Amygdala (tissue), 56 donors: ENCODE measurements around the gene MRPL55.

Source experiments
- DNase-seq, 56 donors: peaks; one replicate each; lab custom pipeline; 2025; lab: John Stamatoyannopoulos, UW

Gene MRPL55

GRCh38 chr1:228074954-228075730 lies 34.0 kb downstream of the MRPL55 start:
- DNase-seq, result no peak

- DNase-seq, result peak in 2 of 56 donors; percentile 17 to 25
Observed at GRCh38 chr1:228073857-228074545, 35.1 kb downstream of the MRPL55 start.

GRCh38 chr1:228073061-228073856 lies 35.8 kb downstream of the MRPL55 start:
- DNase-seq, result no peak

DNA sequence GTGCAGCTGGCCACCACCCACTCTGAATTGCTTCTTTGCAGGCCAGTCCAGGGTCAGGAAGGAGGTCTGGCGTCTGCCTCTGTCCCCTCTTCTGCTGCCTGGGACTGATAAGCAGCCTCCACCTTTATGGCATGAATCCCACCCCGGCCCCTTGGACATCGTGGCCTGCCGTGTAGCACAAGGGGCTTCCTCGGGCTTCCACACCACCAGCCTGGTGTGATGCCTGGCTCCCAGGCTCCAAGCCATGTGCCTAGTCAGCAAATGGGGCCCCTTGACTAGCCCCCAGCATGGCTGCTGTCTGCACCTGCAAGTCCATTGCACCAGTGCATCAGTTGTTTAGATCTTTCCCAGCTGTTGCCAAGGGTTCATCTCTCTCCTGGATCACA lies 36.4 kb downstream of the MRPL55 start:
- no peak for DNase-seq

- DNase-seq, result no peak
Observed at GRCh38 chr1:228071839-228072657, 37.1 kb downstream of the MRPL55 start.

DNA sequence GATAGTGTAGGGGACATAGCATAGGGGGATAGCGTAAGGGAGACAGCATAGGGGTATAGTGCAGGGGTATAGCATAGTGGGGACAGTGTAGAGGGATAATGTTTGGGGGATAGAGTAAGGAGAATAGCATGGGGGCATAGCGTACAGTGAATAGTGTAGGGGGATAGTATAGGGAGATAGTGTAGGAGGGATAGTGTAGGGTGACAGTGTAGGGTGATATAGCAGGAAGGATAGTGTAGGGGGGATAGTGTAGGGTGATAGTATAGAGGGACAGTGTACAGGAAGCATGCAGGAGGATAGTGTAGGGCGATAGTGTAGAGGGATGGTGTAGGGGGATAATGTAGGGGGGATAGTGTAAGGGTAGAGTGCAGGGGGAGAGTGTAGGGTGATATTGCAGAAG lies 38.2 kb downstream of the MRPL55 start:
- DNase-seq, result no peak

DNA sequence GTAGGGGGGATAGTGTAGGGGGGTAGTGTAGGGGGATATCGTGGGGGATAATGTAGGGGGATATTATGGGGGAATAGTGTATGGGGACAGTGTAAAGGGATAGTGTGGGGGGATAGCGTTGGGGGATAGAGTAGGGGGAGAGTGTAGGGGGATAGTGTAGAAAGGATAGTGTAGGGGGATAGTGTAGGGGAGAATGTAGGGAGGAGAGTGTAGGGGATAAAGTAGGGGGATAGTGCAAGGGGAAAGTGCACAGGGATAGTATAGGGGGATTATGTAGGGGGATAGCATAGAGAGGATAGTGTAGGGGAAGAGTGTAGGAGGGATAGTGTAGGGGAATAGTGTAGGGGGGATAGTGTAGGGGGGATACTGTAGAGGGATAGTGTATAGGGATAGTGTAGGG lies 38.9 kb downstream of the MRPL55 start:
- DNase-seq, result no peak

DNA sequence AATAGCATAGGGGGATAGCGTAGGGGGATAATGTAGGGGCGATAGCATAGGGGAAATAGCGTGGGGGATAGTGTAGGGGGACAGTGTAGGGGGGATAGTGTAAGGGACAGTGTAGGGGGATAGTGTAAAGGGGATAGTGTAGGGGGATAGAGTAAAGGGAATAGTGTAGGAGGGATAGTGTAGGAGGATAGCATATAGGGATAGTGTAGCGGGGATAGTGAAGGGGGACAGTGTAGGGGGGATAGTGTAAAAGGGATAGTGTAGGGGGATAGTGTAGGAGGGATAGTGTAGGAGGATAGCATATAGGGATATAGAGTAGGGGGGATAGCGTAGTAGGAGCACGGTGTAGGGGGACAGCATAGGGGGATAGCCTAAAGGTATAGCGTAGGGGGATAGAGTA lies 40.7 kb downstream of the MRPL55 start:
- DNase-seq, result no peak

GRCh38 chr1:228066891-228067654 lies 42.0 kb downstream of the MRPL55 start:
- DNase-seq, result no peak

GRCh38 chr1:228066416-228066815 lies 42.7 kb downstream of the MRPL55 start:
- DNase-seq, result no peak

- DNase-seq, result no peak
Observed at GRCh38 chr1:228065543-228066347, 43.4 kb downstream of the MRPL55 start.

DNA sequence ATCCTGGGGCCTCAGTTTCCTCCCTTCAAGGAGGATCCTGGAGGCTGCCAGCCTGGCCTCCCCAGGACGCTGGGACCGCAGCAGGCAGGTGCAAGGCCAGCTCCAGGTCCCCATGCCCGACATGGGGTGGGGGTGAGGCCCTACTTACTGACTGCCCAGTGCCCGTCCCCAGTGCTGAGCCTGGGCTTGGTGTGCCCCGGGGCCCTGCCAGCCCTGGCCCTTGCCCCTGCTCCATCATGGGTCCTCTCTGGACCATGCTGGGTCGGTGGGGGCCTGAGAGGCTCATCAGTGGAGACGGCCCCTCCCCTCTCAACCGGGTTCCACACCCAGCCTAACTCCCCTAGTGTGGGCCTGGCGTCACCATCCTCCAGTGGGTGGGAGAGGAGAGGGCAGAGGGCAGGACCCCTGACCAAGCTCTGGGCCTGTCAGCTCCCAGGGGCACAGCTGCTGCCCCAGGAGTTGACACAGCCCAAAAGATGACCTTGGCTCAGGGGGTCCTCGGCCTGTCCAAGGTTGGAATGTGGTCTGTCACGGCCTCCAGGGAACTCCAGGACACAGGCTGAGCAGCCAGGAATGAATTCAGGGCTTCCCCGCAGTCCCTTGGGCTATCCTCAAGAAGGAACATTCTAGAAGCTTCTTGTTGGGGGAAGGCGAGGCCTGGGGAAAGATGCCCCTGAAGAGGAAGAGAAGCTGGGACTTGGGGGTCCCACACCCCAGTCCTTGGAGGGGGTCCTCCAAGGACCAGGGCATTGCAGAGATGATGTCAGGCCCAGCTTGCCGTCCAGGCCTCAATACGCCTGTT lies 44.2 kb downstream of the MRPL55 start:
- no peak for DNase-seq

GRCh38 chr1:228064296-228064695 lies 44.8 kb downstream of the MRPL55 start:
- no peak for DNase-seq

DNA sequence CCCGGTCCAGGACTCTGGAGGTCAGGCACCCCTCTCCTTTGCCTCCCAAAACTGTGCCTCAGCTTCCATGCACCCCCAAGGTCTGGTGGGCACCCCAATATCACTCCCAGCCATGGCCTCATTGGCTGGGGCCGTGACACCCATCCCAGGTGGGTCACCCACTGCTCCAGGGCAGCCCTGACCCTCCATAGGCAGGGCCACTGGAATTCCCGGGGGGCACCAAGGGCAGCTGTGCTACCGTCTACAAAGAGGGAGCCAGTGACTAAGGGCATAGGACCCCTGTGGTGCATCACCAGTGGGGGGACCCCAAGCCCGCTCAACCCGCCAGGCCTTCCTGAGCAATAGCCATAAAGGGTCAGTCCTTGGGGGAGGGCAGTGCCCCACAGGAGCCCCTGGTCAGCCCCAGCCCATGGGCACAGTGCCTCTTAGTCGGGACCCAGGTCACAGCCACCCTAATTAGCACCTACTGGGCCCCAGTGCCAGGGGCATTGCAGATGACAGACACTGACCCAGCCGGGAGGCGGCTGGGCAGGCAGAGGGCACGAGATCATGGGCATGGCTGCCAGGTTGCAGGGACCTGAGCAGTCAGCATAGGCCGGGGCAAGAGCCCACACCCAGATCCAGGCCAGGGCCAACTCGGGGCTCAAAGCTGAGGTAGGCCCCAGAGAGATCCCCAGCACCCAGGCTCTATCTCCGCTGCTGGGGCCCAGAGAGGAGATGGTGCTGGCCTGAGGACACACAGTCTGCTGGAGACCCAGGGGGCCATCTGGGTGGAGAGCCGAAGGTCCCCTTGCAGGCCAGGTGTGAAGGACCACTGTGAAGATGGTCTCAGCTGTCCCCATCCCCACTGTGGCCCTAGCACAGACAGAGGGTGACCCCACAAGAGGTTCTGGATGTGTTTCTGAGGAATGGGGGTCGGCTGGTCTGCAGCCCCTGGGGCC lies 45.6 kb downstream of the MRPL55 start:
- no peak for DNase-seq

DNA sequence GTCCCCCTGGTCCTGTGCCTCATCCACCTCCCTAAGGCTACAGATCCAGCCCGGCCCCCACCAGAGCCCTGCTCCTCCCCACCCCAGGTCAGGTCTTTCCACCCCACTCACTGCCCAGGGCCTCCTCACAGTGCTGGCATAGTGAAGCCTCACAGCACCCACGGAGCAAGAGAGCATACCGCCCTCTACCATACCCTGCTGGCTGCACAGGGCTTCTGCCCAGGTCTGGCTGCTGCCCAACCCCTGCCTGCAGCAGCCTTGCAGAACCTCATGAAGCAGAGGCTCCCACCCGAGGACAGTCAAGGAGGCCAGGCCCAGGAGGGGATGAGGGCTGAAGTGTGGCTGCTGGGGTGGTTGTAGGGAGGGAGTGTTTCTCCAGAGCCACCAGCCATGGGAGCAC lies 46.3 kb downstream of the MRPL55 start:
- no peak for DNase-seq

- no peak for DNase-seq
Observed at GRCh38 chr1:228062085-228062791, 46.9 kb downstream of the MRPL55 start.
